Trophoblast cell (in vitro differentiated cells and primary cell): Measurements from ENCODE around the gene CCNDBP1.
A peak's percentile ranks its signal among the peaks of the same experiment; 100 is the strongest.

Experiments
- DNase-seq, 2 donors: peaks; one replicate each; pipeline ENCODE4 v3.0.0-alpha.2; 2016
- H2AFZ ChIP-seq: 2 replicates; pipeline ENCODE4 v1.6.1; 2013; ENCODE audit warnings: low read length, moderate library complexity, mild to moderate bottlenecking; ENCODE audit not compliant: insufficient read depth, poor library complexity
- H2AK5ac ChIP-seq: 2 replicates; pipeline ENCODE4 v1.6.1; 2013; ENCODE audit warnings: mild to moderate bottlenecking, low read length
- H2BK120ac ChIP-seq: 2 replicates; pipeline ENCODE4 v1.6.1; 2013; ENCODE audit warnings: low read length, mild to moderate bottlenecking, moderate library complexity; ENCODE audit not compliant: insufficient read depth, poor library complexity
- H2BK12ac ChIP-seq: 2 replicates; pipeline ENCODE4 v1.6.1; 2013; ENCODE audit warnings: mild to moderate bottlenecking, low read length, moderate library complexity
- H2BK5ac ChIP-seq: 2 replicates; pipeline ENCODE4 v1.6.1; 2013; ENCODE audit warnings: low read length, low read depth, moderate library complexity, mild to moderate bottlenecking; ENCODE audit not compliant: poor library complexity
- H3K14ac ChIP-seq: 2 replicates; pipeline ENCODE4 v1.6.1; 2013; ENCODE audit warnings: mild to moderate bottlenecking, low read length
- H3K18ac ChIP-seq: 2 replicates; pipeline ENCODE4 v1.6.1; 2013; ENCODE audit warnings: mild to moderate bottlenecking, low read length
- H3K23ac ChIP-seq: 2 replicates; pipeline ENCODE4 v1.6.1; 2013; ENCODE audit warnings: low read length
- H3K27ac ChIP-seq: 2 replicates; pipeline ENCODE4 v1.5.1; 2013; ENCODE audit warnings: low read depth, mild to moderate bottlenecking, inconsistent platforms, low read length, moderate library complexity
- H3K27me3 ChIP-seq: 2 replicates; pipeline ENCODE4 v1.6.1; 2013; ENCODE audit warnings: inconsistent platforms, mild to moderate bottlenecking, low read length, moderate library complexity; ENCODE audit not compliant: insufficient read depth
- H3K36me3 ChIP-seq, 2 experiments: 1 replicate in 1 of 2; 2 replicates in 1 of 2; pipeline ENCODE4 v1.6.1; 2013; ENCODE audit warnings: low read length in 2 of 2, mild to moderate bottlenecking in 2 of 2, moderate library complexity in 1 of 2; ENCODE audit not compliant: insufficient read depth in 2 of 2, control insufficient read depth in 1 of 2
- H3K4ac ChIP-seq: 2 replicates; pipeline ENCODE4 v1.6.1; 2013; ENCODE audit warnings: low read depth, mild to moderate bottlenecking, low read length, moderate library complexity
- H3K4me1 ChIP-seq, 2 experiments: 1 replicate in 1 of 2; 2 replicates in 1 of 2; pipeline ENCODE4 v1.6.1; 2013; ENCODE audit warnings: low read length in 2 of 2, mild to moderate bottlenecking in 2 of 2, moderate library complexity in 1 of 2; ENCODE audit not compliant: insufficient read depth in 2 of 2, control insufficient read depth in 1 of 2
- H3K4me2 ChIP-seq: 2 replicates; pipeline ENCODE4 v1.6.1; 2013; ENCODE audit warnings: inconsistent platforms, mild to moderate bottlenecking, low read length, moderate library complexity
- H3K4me3 ChIP-seq: 2 replicates; pipeline ENCODE4 v1.5.1; 2013; ENCODE audit warnings: mild to moderate bottlenecking, low read depth, low read length, inconsistent platforms
- H3K79me1 ChIP-seq: one replicate; pipeline ENCODE4 v1.6.1; 2013; ENCODE audit warnings: low read length
- H3K79me2 ChIP-seq: 2 replicates; pipeline ENCODE4 v1.6.1; 2013; ENCODE audit warnings: low read length, mild to moderate bottlenecking; ENCODE audit not compliant: control insufficient read depth, insufficient read depth, poor library complexity
- H3K9ac ChIP-seq: 2 replicates; pipeline ENCODE4 v1.6.1; 2013; ENCODE audit warnings: mild to moderate bottlenecking, low read length
- H3K9me3 ChIP-seq: 2 replicates; pipeline ENCODE4 v1.6.1; 2013; ENCODE audit warnings: low read depth, mild to moderate bottlenecking, control low read depth, inconsistent platforms, low read length; ENCODE audit not compliant: insufficient read depth
- H4K12ac ChIP-seq: 2 replicates; pipeline ENCODE4 v1.6.1; 2013; ENCODE audit warnings: low read depth, mild to moderate bottlenecking, low read length, moderate library complexity
- H4K8ac ChIP-seq: 2 replicates; pipeline ENCODE4 v1.6.1; 2013; ENCODE audit warnings: low read depth, mild to moderate bottlenecking, low read length, moderate library complexity
- H4K91ac ChIP-seq: one replicate; pipeline ENCODE4 v1.6.1; 2013; ENCODE audit warnings: low read depth, mild to moderate bottlenecking, low read length, moderate library complexity
- WGBS: extraction: QIAGEN DNeasy Blood & Tissue Kit; methylation state at CpG from one replicate; pipeline ENCODE4 v1.1.7; 2013; ENCODE audit warnings: missing lambda C conversion rate; ENCODE audit not compliant: insufficient read length, insufficient coverage; ENCODE audit errors: extremely low coverage; 5-methylcytosine and 5-hydroxymethylcytosine counted together

Gene CCNDBP1

DNA sequence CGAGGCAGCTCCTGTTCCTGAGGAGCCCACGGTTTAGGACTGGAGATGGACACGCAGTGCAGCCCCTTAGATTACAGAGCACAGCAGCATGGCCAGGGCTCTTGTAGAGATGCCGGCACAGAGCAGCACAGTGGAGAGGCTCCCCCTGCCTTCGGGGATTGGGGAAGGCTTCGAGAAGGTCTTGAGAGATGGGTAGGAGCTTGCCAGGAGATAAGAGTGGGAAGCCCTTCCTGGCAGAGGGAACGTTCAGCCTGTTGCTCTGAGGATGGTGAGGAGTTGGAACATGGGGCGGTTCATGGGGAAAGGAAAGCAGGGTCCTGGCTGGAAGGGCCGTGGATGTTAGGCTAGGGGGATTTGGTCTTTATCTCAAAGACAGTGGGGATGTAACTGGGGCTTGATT, 25.6 kb downstream of the CCNDBP1 start:
- Histone ChIP-seq H3K9ac (no peak overlapping the region), H4K8ac (no peak overlapping the region), H2BK120ac (no peak overlapping the region), H4K91ac (no peak overlapping the region), H2BK5ac (no peak overlapping the region), H3K14ac (no peak overlapping the region), H3K9me3 (no peaks in the 10 kb centered on the region), H3K18ac (no peak overlapping the region), H2BK12ac (no peak overlapping the region), H3K27ac (no peak overlapping the region), H3K36me3 (no peaks in the 10 kb centered on the region), H3K27me3 (no peaks in the 10 kb centered on the region), H3K4me3 (no peak overlapping the region), H4K12ac (no peak overlapping the region), H3K23ac (no peak overlapping the region), H3K79me2 (no peaks in the 10 kb centered on the region), H2AFZ (no peak overlapping the region), H3K4me1 (no peaks in the 10 kb centered on the region), H2AK5ac (no peak overlapping the region), H3K79me1 (no peaks in the 10 kb centered on the region), H3K4me2 (no peak overlapping the region), H3K4ac (no peak overlapping the region)
- no peak for DNase-seq
- no CpG with 5 or more reads among the region's 9 CpGs for WGBS

DNA sequence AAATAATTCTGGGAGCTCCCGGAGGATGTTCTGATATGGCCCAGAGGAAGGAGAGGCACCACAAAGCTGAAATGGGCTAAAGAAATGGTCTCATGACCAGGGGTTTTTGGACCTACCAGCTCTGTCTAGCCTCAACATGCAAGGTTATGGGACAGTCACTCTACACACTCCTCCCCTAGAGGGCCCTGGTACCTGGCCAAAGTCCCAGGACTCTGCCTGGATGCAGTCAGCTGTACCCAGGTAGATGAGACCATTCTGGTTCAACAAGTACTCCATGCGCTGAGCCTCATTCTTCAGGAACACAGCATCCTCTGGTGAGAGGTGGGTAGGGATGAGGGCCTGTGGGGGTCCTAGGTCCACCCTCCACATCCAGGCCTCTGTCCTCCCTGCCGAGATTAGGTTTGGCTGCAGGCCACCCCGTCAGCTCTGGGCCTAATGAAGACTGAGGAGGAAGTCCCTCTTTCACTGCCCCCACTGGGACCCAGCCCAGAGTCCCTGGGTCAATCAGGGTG, 26.1 kb downstream of the CCNDBP1 start:
- no peak overlapping the region for H3K4me2 ChIP-seq
- H3K9ac ChIP-seq, result no peak overlapping the region
- H2BK120ac ChIP-seq, result no peak overlapping the region
- no CpG with 5 or more reads among the region's 4 CpGs for whole genome bisulfite sequencing
- DNase-seq, result peak in 1 of 2 donors; percentile 17
- no peak overlapping the region for H2BK5ac ChIP-seq
- no peak overlapping the region for H3K14ac ChIP-seq
- H3K79me1 ChIP-seq, result no peaks in the 10 kb centered on the region
- H2AFZ ChIP-seq, result no peak overlapping the region
- H3K36me3 ChIP-seq, result no peaks in the 10 kb centered on the region
- H3K27me3 ChIP-seq, result no peaks in the 10 kb centered on the region
- H3K4me3 ChIP-seq, result no peak overlapping the region
- H3K23ac ChIP-seq, result no peak overlapping the region
- no peak overlapping the region for H4K12ac ChIP-seq
- H3K4ac ChIP-seq, result no peak overlapping the region
- H2AK5ac ChIP-seq, result no peak overlapping the region
- H3K4me1 ChIP-seq, result no peaks in the 10 kb centered on the region
- H4K8ac ChIP-seq, result no peak overlapping the region
- no peaks in the 10 kb centered on the region for H3K9me3 ChIP-seq
- no peak overlapping the region for H4K91ac ChIP-seq
- H3K18ac ChIP-seq, result no peak overlapping the region
- H3K27ac ChIP-seq, result no peak overlapping the region
- no peaks in the 10 kb centered on the region for H3K79me2 ChIP-seq
- H2BK12ac ChIP-seq, result no peak overlapping the region

DNA sequence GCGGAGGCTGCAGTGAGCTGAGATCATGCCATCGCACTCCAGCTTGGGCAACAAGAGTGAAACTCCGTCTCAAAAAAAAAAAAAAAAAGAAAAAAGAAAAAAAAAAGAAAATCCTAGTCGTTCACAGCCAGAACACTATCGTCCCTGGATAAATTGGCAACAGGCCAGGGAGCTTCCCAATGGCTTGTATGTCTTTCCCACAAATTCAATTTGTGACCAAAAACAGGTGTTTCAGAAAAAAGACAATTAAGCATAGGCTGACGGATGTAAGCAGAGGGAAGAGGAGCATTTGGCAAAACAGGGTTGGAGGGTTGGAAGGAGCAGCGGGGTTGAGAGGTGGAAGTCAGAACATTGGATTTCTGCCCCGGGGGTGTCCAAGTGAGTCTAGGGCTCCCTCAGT, 27.1 kb downstream of the CCNDBP1 start:
- no peak overlapping the region for H4K8ac ChIP-seq
- DNase-seq, result no peak
- no peaks in the 10 kb centered on the region for H3K79me1 ChIP-seq
- no peak overlapping the region for H2BK120ac ChIP-seq
- no peaks in the 10 kb centered on the region for H3K4me1 ChIP-seq
- H3K4me3 ChIP-seq, result no peak overlapping the region
- no peaks in the 10 kb centered on the region for H3K36me3 ChIP-seq
- H3K4me2 ChIP-seq, result no peak overlapping the region
- H3K18ac ChIP-seq, result no peak overlapping the region
- no peak overlapping the region for H4K91ac ChIP-seq
- no peak overlapping the region for H3K9ac ChIP-seq
- H2AK5ac ChIP-seq, result no peak overlapping the region
- WGBS, result no CpG with 5 or more reads among the region's 8 CpGs
- H2BK12ac ChIP-seq, result no peak overlapping the region
- no peaks in the 10 kb centered on the region for H3K9me3 ChIP-seq
- no peak overlapping the region for H4K12ac ChIP-seq
- no peak overlapping the region for H3K4ac ChIP-seq
- no peak overlapping the region for H2AFZ ChIP-seq
- no peak overlapping the region for H3K23ac ChIP-seq
- no peaks in the 10 kb centered on the region for H3K27me3 ChIP-seq
- H2BK5ac ChIP-seq, result no peak overlapping the region
- H3K27ac ChIP-seq, result no peak overlapping the region
- H3K14ac ChIP-seq, result no peak overlapping the region
- no peaks in the 10 kb centered on the region for H3K79me2 ChIP-seq

DNA sequence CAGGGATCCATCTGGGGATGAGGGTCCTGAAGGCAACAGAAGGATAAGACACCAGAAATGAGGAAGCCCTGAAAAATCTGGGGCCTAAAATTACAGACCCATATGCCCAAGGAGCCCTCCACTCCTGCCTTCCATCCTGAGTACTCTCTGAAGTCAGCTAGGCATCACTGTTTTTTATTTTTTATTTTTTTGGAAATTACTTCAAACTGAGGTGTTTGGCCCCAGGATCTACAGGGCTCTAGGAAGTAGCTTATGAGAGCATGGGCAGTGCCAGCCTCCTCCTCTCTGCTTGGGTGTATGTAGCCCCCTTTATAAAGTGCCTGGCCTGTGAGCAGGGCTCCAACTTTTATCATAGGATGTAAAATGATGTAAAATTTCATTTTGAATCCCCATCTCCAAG, 27.7 kb downstream of the CCNDBP1 start:
- H3K36me3 ChIP-seq, result no peaks in the 10 kb centered on the region
- H3K18ac ChIP-seq, result no peak overlapping the region
- no peak overlapping the region for H4K91ac ChIP-seq
- no peaks in the 10 kb centered on the region for H3K27me3 ChIP-seq
- no peak overlapping the region for H2AFZ ChIP-seq
- no peak overlapping the region for H3K14ac ChIP-seq
- H3K23ac ChIP-seq, result no peak overlapping the region
- no peaks in the 10 kb centered on the region for H3K9me3 ChIP-seq
- no peak overlapping the region for H2BK120ac ChIP-seq
- H4K8ac ChIP-seq, result no peak overlapping the region
- no peak overlapping the region for H3K4me3 ChIP-seq
- H2BK5ac ChIP-seq, result no peak overlapping the region
- no peak for DNase-seq
- no peak overlapping the region for H2BK12ac ChIP-seq
- no peaks in the 10 kb centered on the region for H3K79me2 ChIP-seq
- no peaks in the 10 kb centered on the region for H3K79me1 ChIP-seq
- H4K12ac ChIP-seq, result no peak overlapping the region
- no peak overlapping the region for H3K9ac ChIP-seq
- H3K4me1 ChIP-seq, result no peaks in the 10 kb centered on the region
- H3K4ac ChIP-seq, result no peak overlapping the region
- H3K27ac ChIP-seq, result no peak overlapping the region
- H3K4me2 ChIP-seq, result no peak overlapping the region
- H2AK5ac ChIP-seq, result no peak overlapping the region
